ENCODE results near the gene PPP2R5C. TPM values are rescaled to one million over a fixed set of nuclear protein-coding genes. Genes with fewer than 3 reads are reported as not detected.
"Not testable (repeated sequence)": the region's sequence is repeated elsewhere in the genome, so short reads cannot be mapped to it uniquely, and the experiment has no call there.

PPP2R5C gene
- total RNA-seq, 3 donors from 2014 or later = 160 to 180 (median 173) TPM

- ATAC-seq (no peak), DNase-seq (no peak)
- H3K36me3 Mint-ChIP-seq (ENCODE audit: insufficient read depth) = no peaks in the 10 kb centered on the region
- H3K4me3 Mint-ChIP-seq = no peak overlapping the region
- H3K9me3 Mint-ChIP-seq = no peaks in the 10 kb centered on the region
- H3K4me1 Mint-ChIP-seq (ENCODE audit: low read depth) = peaks cover 62% of the 10 kb centered on the region
- no peaks in the 10 kb centered on the region for H3K27me3 Mint-ChIP-seq (ENCODE audit: low read depth)
Measured at GRCh38 chr14:101721111-101721510, 40.4 kb upstream of the PPP2R5C start.

DNA sequence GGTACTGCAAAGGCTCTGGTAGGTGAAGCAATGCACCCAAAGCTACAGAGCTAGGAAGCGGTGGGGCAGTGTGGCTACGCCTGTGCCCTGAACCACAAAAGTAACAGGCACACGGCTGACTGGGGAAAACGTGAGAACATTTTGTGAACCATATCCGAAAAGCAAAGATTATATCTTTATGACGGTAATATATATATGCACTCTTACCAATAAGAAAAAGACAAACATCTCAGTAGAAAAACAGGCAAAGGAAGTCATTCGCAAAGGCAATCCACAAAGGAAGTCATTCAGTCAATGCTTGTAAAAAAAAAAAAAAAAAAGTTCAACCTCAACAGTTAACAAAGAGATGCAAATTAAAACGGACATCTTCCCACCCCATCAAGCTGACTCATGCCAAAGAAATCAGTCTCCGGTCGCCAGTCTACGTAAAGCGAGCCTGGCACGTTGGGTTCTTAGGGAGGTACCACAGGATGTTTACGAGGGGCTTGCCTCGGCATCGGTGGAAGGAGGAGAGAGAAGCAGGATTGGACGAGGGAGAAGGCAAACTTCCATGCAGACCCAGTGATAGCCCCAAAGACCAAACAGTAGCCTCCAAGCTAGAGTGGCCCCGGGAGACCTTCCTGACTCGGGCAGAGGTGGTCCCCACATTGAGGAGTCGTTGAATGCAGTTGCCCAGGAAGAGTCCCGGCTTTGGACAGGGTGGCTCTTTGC is 39.4 kb upstream of the PPP2R5C start:
- Mint-ChIP-seq H3K4me1 (ENCODE audit: low read depth) (peaks cover 62% of the 10 kb centered on the region), H3K36me3 (ENCODE audit: insufficient read depth) (no peaks in the 10 kb centered on the region), H3K27me3 (ENCODE audit: low read depth) (no peaks in the 10 kb centered on the region), H3K4me3 (peak overlapping the region; percentile 80), H3K9me3 (no peaks in the 10 kb centered on the region)
- peak; percentile 69 for DNase-seq
- ATAC-seq = peak; percentile 83 to 87

- DNase-seq (no peak), ATAC-seq (no peak)
- Mint-ChIP-seq H3K4me1 (ENCODE audit: low read depth) (peaks cover 65% of the 10 kb centered on the region), H3K4me3 (no peak overlapping the region), H3K27me3 (ENCODE audit: low read depth) (no peaks in the 10 kb centered on the region), H3K9me3 (no peaks in the 10 kb centered on the region), H3K36me3 (ENCODE audit: insufficient read depth) (no peaks in the 10 kb centered on the region)
Measured at GRCh38 chr14:101723061-101723595, 38.4 kb upstream of the PPP2R5C start.

DNA sequence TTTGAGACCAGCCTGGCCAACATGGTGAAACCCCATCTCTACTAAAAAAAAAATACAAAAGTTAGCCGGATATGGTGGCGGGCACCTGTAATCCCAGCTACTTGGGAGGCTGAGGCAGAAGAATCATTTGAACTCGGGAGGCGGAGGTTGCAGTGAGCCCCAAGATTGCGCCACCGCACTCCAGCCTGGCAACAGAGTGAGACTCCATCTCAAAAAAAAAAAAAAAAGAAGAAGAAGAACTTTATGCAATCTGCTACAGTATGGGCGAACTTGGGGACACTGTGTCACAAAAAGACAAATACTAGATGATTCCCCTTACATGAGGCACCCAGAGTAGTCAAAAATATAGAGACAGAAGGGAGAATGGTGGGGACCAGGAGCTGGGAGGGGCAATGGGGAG is 35.9 kb upstream of the PPP2R5C start:
- DNase-seq; H3K36me3 Mint-ChIP-seq (ENCODE audit: insufficient read depth); H3K27me3 Mint-ChIP-seq (ENCODE audit: low read depth); H3K9me3 Mint-ChIP-seq; H3K4me3 Mint-ChIP-seq; ATAC-seq: not testable (repeated sequence)
- peaks cover 68% of the 10 kb centered on the region for H3K4me1 Mint-ChIP-seq (ENCODE audit: low read depth)

GRCh38 chr14:101726295-101726953 is 35.1 kb upstream of the PPP2R5C start:
- H3K9me3 Mint-ChIP-seq = peaks cover 4% of the 10 kb centered on the region
- H3K4me1 Mint-ChIP-seq (ENCODE audit: low read depth) = peaks cover 70% of the 10 kb centered on the region
- H3K4me3 Mint-ChIP-seq = no peak overlapping the region
- no peaks in the 10 kb centered on the region for H3K36me3 Mint-ChIP-seq (ENCODE audit: insufficient read depth)
- DNase-seq = no peak
- no peaks in the 10 kb centered on the region for H3K27me3 Mint-ChIP-seq (ENCODE audit: low read depth)
- no peak for ATAC-seq

GRCh38 chr14:101726954-101727302 is 34.6 kb upstream of the PPP2R5C start:
- Mint-ChIP-seq H3K36me3 (ENCODE audit: insufficient read depth) (no peaks in the 10 kb centered on the region), H3K4me1 (ENCODE audit: low read depth) (peaks cover 71% of the 10 kb centered on the region), H3K9me3 (peaks cover 4% of the 10 kb centered on the region), H3K27me3 (ENCODE audit: low read depth) (no peaks in the 10 kb centered on the region), H3K4me3 (no peak overlapping the region)
- no peak for DNase-seq
- no peak for ATAC-seq

DNA sequence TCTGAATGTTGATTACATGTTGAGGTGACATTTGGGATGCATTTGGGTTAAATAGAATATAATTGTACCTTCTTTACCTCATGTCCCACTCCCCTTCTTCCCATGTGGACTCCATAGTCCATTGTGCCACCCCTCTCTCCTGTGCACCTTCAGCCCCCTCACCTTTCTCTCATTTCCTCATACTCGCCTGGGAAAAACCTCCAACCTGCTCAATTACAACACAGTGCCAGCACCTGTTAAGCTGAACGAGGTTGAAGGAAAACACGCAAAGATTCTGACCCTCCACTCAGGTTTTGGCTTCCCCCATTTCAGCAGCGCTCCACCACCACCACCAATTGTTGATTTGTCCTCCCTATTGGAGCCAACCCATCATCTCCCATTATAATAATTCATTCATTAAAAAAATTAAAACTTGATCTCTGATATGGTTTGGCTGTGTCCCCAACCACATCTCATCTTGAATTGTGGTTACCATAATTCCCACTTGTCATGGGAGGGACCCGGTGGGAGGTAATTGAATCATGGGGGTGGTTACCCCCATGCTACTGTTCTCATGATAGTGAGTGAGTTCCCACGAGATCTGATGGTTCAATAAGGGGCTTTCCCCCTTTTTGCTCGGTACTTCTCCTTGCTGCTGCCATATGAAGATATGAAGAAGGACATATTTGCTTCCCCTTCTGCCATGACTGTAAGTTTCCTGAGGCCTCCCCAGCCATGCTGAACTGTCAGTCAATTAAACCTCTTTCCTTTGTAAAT is 33.7 kb upstream of the PPP2R5C start:
- Mint-ChIP-seq H3K27me3 (ENCODE audit: low read depth) (no peaks in the 10 kb centered on the region), H3K4me3 (no peak overlapping the region), H3K36me3 (ENCODE audit: insufficient read depth) (no peaks in the 10 kb centered on the region), H3K9me3 (peaks cover 4% of the 10 kb centered on the region), H3K4me1 (ENCODE audit: low read depth) (peaks cover 69% of the 10 kb centered on the region)
- ATAC-seq (no peak), DNase-seq (no peak)

- peaks cover 4% of the 10 kb centered on the region for H3K9me3 Mint-ChIP-seq
Measured at GRCh38 chr14:101728367-101728742, 33.2 kb upstream of the PPP2R5C start.

DNA sequence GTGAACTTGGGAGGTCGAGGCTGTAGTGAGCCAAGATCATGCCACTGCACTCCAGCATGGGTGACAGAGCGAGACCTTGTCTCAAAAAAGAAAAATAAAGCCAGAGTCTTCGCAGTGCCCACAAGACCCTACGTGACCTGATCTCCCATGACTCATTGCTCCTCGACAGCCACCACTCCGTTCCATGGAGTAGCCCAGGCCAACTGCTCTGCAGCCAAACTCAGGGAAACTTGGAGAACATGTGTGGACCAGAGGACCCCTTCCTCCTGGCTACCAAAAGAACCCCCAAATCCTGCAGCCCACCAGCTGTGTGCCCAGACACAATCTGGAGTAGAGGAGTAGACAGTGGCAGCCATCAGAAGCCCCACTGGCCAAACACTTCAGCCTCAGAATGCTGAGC is 32.1 kb upstream of the PPP2R5C start:
- peaks cover 4% of the 10 kb centered on the region for H3K9me3 Mint-ChIP-seq
- peaks cover 2% of the 10 kb centered on the region for H3K36me3 Mint-ChIP-seq (ENCODE audit: insufficient read depth)

More at GRCh38 chr14:101728367-101728742, 33.2 kb upstream of the PPP2R5C start:
- Mint-ChIP-seq H3K36me3 (ENCODE audit: insufficient read depth) (no peaks in the 10 kb centered on the region), H3K4me3 (no peak overlapping the region), H3K4me1 (ENCODE audit: low read depth) (peaks cover 70% of the 10 kb centered on the region), H3K27me3 (ENCODE audit: low read depth) (no peaks in the 10 kb centered on the region)
- ATAC-seq (no peak), DNase-seq (no peak)

DNA sequence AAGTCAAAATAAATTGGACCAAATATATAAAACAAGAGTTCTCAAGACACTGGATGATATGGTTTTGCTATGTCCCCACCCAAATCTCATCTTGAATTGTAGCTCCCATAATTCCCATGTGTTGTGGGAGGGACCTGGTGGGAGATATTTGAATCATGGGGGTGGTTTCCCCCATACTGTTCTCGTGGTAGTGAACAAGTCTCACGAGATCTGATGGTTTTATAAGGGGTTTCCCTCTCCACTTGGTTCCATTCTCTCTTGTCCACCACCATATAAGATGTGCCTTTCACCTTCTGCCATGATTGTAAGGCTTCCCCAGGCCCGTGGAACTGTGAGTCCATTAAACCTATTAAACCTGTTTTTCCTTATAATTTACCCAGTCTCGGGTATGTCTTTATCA is 31.4 kb upstream of the PPP2R5C start:
- H3K9me3 Mint-ChIP-seq; DNase-seq; H3K27me3 Mint-ChIP-seq (ENCODE audit: low read depth); H3K36me3 Mint-ChIP-seq (ENCODE audit: insufficient read depth); ATAC-seq: not testable (repeated sequence)
- peak overlapping the region; percentile 31 for H3K4me3 Mint-ChIP-seq
- peaks cover 78% of the 10 kb centered on the region for H3K4me1 Mint-ChIP-seq (ENCODE audit: low read depth)

More for the DNA sequence above, 32.1 kb upstream of the PPP2R5C start:
- Mint-ChIP-seq H3K27me3 (ENCODE audit: low read depth) (no peaks in the 10 kb centered on the region), H3K4me3 (no peak overlapping the region), H3K4me1 (ENCODE audit: low read depth) (peaks cover 78% of the 10 kb centered on the region)
- DNase-seq = no peak
- ATAC-seq = no peak

GRCh38 chr14:101730626-101731186 is 30.8 kb upstream of the PPP2R5C start:
- Mint-ChIP-seq H3K4me1 (ENCODE audit: low read depth) (peaks cover 76% of the 10 kb centered on the region), H3K4me3 (peak overlapping the region; percentile 70), H3K36me3 (ENCODE audit: insufficient read depth) (peaks cover 2% of the 10 kb centered on the region), H3K9me3 (peaks cover 4% of the 10 kb centered on the region), H3K27me3 (ENCODE audit: low read depth) (no peaks in the 10 kb centered on the region)
- DNase-seq (no peak), ATAC-seq (no peak)

- Mint-ChIP-seq H3K4me3 (peak overlapping the region; percentile 70), H3K36me3 (ENCODE audit: insufficient read depth) (peaks cover 2% of the 10 kb centered on the region), H3K9me3 (peaks cover 4% of the 10 kb centered on the region), H3K4me1 (ENCODE audit: low read depth) (peaks cover 71% of the 10 kb centered on the region), H3K27me3 (ENCODE audit: low read depth) (no peaks in the 10 kb centered on the region)
- peak; percentile 95 for ATAC-seq
- DNase-seq = peak; percentile 80
Measured at GRCh38 chr14:101731187-101732080, 30.1 kb upstream of the PPP2R5C start.

DNA sequence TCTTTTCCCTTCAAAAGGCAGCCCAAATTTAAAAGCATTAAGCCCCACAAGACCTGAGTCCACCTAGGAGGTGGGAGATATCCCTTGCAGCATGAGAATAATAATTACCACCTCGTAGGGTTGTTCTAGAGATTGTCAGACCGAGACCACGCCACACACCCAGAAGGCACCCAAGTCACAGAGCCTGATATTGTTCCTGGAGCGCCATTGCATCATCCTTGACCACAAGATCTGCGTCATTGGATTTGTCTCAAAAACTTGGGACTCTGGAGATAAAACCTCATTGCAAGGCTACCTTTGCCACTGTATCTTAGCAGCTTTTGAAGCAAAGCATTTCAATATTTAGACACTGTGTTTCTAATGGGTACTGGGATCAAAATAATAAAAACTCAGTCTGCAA is 29.4 kb upstream of the PPP2R5C start:
- DNase-seq = no peak
- H3K4me1 Mint-ChIP-seq (ENCODE audit: low read depth) = peaks cover 65% of the 10 kb centered on the region
- peaks cover 4% of the 10 kb centered on the region for H3K9me3 Mint-ChIP-seq

More for the DNA sequence above, 29.4 kb upstream of the PPP2R5C start:
- peak overlapping the region; percentile 70 for H3K4me3 Mint-ChIP-seq
- peaks cover 2% of the 10 kb centered on the region for H3K36me3 Mint-ChIP-seq (ENCODE audit: insufficient read depth)
- ATAC-seq = no peak
- H3K27me3 Mint-ChIP-seq (ENCODE audit: low read depth) = no peaks in the 10 kb centered on the region
